Hindlimb muscle (tissue), 1 donor: ENCODE measurements around the gene ASCC2. TPM values are rescaled to one million over a fixed set of nuclear protein-coding genes. Genes with fewer than 3 reads are reported as not detected.

Experiments
- DNase-seq: peaks from one replicate; pipeline ENCODE4 v3.0.0-alpha.2; 2013
- polyA plus RNA-seq: library from polyadenylated mRNA; unstranded; fragments of 120-200 nt; gene quantifications from one replicate; pipeline ENCODE4 v1.2.1, GENCODE V29; 2013; ENCODE audit not compliant: insufficient read length

ASCC2 gene
- polyA plus RNA-seq, 1 donor, result 38.3 TPM

- no peak for DNase-seq
Measured at GRCh38 chr22:29753808-29754657, 84.0 kb downstream of the ASCC2 start.

- DNase-seq, result no peak
Measured at GRCh38 chr22:29751669-29752068, 86.4 kb downstream of the ASCC2 start.

GRCh38 chr22:29750559-29751538 is 87.2 kb downstream of the ASCC2 start:
- no peak for DNase-seq

GRCh38 chr22:29750029-29750428 is 88.0 kb downstream of the ASCC2 start:
- DNase-seq, result no peak

- DNase-seq, result no peak
Measured at GRCh38 chr22:29748248-29748893, 89.7 kb downstream of the ASCC2 start.

GRCh38 chr22:29747832-29748231 is 90.2 kb downstream of the ASCC2 start:
- no peak for DNase-seq

GRCh38 chr22:29744902-29745301 is 93.2 kb downstream of the ASCC2 start:
- DNase-seq, result peak; percentile 76

- no peak for DNase-seq
Measured at GRCh38 chr22:29742326-29742725, 95.7 kb downstream of the ASCC2 start.

GRCh38 chr22:29741926-29742325 is 96.1 kb downstream of the ASCC2 start:
- no peak for DNase-seq

- no peak for DNase-seq
Measured at GRCh38 chr22:29740216-29740615, 97.9 kb downstream of the ASCC2 start.

- no peak for DNase-seq
Measured at GRCh38 chr22:29739346-29739875, 98.7 kb downstream of the ASCC2 start.

Other genes starting within 250 kb of the ASCC2 start
- gene NF2, start 234.6 kb downstream of the ASCC2 start, polyA plus RNA-seq, result 21.0 TPM
- gene CABP7, start 118.3 kb downstream of the ASCC2 start, polyA plus RNA-seq, result 0.19 TPM
- gene ZMAT5, start 71.3 kb downstream of the ASCC2 start, polyA plus RNA-seq, result 18.7 TPM
- gene UQCR10, start 70.9 kb downstream of the ASCC2 start, polyA plus RNA-seq, result 116 TPM
- 33.9 TPM for gene MTMR3, start 44.9 kb upstream of the ASCC2 start, polyA plus RNA-seq
- gene HORMAD2, start 242.2 kb upstream of the ASCC2 start, polyA plus RNA-seq, result not detected